ENCODE results near the gene DENND4C.
"Not testable (repeated sequence)": the region's sequence is repeated elsewhere in the genome, so short reads cannot be mapped to it uniquely, and the experiment has no call there.

Gene DENND4C

GRCh38 chr9:19378164-19378563 lies 147.7 kb downstream of the DENND4C start:
- no peak for DNase-seq

- DNase-seq, result no peak
Observed at GRCh38 chr9:19378647-19379046, 148.2 kb downstream of the DENND4C start.

- DNase-seq, result no peak
Observed at GRCh38 chr9:19379283-19379682, 148.8 kb downstream of the DENND4C start.

DNA sequence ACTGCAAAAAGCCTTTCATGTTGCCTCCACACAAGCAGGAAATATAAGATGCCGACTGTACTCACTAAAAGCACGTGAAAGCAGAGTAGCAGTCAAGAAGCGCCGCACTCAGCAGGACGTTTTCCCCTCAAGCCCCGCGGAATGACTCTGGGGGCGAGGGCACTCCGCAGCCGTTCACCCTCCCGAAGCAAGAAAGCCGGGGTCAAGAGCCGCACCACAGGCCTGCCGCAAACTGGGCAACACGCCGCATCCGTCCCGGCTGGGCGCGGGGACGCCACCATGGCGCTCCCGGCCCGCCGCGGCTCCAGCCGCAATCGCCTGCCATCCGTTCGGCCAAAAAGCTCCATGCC lies 149.2 kb downstream of the DENND4C start:
- no peak for DNase-seq

DNA sequence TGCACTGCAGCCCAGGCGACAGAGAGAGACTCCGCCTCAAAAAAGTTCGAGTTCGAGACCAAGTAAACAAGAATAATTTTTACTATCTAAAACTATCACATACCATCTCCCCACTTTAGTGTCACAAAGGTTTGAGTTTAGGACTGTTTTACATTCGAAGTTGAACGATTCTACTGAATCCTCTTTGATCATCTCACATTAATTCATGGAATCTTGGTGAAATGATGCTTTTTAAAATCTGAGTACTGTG lies 150.3 kb downstream of the DENND4C start:
- no peak for DNase-seq

DNA sequence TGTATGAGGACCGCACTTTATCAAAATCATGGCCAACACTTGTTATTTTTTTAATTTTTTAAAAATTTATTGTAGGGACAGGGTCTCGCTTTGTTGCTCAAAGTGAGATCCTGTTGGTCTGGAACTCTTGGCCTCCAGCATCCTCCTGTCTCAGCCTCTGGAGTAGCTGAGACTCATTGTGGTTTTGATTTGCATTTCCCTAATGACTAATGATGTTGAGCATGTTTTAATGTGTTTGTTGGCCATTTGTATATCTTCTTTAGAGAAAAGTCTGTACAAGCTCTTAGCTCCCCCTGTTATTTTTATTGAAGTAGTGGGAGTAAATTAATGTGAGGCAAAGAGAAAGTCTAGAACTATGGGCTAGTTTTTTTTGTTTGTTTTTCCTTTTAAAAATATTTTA lies 151.2 kb downstream of the DENND4C start:
- DNase-seq, result no peak

DNA sequence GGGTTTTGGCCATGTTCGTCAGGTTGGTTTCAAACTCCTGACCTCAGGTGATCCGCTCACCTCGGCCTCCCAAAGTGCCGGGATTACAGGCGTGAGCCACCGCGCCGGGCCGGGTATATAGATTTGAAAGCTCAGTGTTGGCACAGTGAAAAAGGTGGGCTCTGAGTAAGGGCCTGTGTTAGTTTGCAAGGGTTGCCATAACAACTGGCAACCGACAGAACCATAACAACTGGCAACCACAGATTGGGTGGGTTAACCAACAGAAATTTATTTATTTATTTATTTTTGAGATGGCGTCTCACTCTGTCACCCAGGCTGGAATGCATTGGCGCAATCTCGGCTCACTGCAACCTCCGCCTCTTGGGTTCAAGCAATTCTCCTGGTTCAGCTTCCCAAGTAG lies 154.7 kb downstream of the DENND4C start:
- DNase-seq, result not testable (repeated sequence)

DNA sequence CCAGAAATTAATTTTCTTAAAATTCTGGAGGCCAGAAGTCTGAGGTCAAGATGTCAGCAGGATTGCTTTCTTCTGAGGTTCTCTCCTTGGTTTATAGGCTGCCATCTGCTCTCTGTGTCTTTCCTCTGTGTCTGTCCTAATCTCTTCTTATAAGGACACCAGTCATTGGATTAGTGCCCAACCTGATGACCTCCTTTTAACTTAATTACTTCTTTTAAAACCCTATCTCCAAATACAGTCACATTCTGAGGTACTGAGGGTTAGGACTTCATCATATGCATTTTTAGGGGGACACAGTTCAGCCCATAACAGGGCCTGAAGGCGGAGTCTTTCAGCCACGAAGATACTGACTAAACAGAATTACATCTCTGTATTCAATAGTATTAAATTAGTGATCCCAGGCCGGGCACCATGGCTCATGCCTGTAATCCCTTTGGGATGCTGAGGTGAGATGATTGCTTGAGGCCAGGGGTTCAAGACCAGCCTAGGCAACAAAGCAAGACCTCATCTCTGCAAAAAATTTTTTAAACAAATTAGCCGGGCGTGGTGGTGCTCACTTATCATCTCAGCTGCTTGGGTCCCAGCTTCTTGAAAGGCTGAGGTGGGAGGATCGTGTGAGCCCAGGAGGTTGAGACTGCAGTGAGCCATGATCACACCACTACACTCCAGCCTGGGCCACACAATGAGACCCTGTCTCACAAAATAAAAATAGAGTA lies 155.5 kb downstream of the DENND4C start:
- no peak for DNase-seq

GRCh38 chr9:19386502-19387044 lies 156.1 kb downstream of the DENND4C start:
- DNase-seq, result no peak

- DNase-seq, result no peak
Observed at GRCh38 chr9:19387317-19387716, 156.8 kb downstream of the DENND4C start.

GRCh38 chr9:19389539-19389938 lies 159.0 kb downstream of the DENND4C start:
- DNase-seq, result not testable (repeated sequence)

DNA sequence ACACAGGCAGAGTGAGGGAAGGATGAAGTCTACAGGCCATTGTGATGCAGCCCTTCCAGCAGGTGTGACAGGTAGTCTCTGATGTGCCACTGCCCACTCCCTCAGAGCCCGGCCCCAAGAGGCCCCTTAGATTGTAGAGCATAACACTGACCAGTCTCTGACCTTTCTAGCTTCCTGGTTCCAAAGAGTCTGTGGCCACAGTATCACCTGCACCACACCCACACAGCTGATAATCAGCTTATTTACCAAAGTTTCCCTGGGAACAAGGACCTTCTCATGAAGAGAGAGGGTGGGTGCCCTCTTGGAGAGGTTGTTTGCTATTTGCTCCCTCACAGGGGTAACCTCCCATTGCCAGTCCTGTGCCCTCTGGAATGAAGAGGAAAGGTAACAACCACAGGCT lies 167.4 kb downstream of the DENND4C start:
- DNase-seq, result no peak

GRCh38 chr9:19403231-19403630 lies 172.7 kb downstream of the DENND4C start:
- not testable (repeated sequence) for DNase-seq

DNA sequence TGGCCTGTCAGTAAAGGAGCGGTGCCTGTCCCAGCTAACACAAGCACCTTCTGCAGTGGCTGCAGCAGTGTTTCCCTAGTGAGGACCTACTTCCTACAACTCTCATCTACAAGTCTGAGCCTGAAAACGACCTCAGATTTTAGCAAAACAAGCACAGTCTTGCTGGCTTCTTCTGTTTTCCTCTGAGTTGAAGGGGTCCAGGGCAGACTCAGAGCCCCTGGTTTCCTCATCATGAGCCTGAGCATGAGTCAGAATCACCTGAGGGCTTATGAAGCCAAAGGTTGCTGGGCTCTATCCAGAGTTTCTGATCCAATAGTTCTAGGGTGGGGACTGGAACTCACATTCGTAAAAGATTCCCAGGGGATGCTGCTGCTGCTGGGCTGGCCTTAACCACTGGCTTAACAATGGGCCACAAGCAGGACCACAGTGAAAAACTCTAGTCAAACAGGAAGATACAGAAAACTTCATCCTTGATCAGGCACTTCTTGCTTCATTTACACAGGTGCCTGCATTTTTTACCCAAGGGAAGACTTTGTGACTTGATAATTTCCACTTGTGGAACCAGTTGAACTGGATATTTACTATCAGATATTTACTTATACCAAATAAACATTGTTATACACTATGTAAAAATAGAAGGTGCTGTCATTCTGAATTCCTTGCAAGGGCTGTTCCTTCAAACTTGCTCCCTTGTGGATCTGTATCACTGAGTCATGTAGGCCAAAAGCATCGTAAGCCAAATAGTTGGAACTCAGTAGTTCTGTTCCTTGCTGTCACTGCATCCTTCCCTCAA lies 174.0 kb downstream of the DENND4C start:
- no peak for DNase-seq

DNA sequence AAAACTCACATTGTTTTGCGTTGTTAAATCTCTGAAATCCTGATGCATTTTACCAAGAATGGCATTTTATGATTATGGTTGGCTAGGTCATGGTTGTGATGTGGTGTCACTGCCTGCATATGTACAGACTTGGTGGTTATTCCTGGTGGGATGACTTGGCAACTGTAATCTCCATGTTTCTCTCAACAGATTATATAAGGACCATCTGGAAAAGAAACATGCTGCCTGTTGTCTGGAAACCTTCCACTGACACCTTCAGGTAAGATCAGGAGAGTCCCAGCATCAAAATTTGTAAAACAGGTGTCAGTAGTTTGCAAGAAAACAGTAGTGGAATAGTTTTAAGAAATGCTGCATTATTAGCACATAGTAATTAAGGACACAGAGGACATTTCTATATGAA lies 175.3 kb downstream of the DENND4C start:
- DNase-seq, result no peak

DNA sequence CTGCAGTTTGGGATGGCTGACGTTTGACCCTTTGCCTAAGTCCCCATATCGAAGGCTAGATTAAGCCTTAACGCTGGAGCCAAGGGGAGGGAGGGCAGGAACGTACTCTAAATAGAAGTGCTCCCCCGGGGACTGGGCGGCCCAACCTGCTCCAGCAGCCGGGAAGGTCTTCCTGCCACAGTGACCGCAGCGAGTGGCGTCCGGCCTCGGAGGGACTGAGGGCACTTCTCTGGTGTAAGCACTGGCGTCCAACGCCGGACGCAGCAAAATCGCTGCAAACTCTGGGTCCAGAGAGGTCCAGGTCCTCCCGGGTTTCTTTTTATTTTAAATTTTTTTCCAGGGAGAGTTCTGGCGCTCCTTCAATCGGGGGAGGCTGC lies 177.8 kb downstream of the DENND4C start:
- no peak for DNase-seq

DNA sequence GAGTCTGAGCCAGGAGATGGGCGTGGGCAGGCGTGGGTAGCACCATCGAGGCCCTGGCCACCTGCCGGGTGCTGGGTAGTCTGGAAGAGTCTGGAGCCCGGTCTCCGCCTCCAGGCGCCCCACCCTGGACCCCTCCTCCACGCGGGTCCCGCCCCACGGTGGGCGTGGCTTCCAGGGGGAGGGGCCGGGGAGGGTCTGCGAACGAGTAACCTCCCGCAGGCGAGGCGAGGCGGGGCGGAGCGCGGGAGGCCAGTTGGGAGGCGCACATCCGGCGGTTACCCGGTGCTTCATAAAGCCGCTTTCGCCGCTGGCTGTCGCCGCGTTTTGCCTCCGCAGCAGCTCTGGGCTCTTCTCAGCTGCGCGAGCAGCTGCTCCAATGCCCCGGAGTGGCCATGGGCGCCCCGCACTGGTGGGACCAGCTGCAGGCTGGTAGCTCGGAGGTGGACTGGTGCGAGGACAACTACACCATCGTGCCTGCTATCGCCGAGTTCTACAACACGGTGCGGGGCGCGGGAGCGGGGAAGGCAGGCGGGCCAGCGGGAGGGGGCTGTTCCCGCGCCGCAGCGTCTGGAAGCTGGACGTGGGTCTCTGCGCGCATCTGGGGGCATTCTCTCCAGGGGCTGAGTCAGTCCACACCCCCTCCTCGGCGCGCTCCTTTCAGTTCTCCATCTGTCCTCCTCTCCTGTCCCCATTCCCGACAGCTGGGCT lies 178.4 kb downstream of the DENND4C start, which contains the start of gene ACER2:
ACER2 (plus strand) TSS at position 317 of the 708 bp plus-strand sequence; CDS start at position 393, 76 bp downstream.
- peak; percentile 33 to 80 for DNase-seq

GRCh38 chr9:19409401-19410194 lies 179.1 kb downstream of the DENND4C start:
- no peak for DNase-seq

- no peak for DNase-seq
Observed at GRCh38 chr9:19410195-19410503, 179.7 kb downstream of the DENND4C start.

GRCh38 chr9:19410594-19410993 lies 180.1 kb downstream of the DENND4C start:
- DNase-seq, result no peak

GRCh38 chr9:19411316-19411715 lies 180.8 kb downstream of the DENND4C start:
- DNase-seq, result no peak

DNA sequence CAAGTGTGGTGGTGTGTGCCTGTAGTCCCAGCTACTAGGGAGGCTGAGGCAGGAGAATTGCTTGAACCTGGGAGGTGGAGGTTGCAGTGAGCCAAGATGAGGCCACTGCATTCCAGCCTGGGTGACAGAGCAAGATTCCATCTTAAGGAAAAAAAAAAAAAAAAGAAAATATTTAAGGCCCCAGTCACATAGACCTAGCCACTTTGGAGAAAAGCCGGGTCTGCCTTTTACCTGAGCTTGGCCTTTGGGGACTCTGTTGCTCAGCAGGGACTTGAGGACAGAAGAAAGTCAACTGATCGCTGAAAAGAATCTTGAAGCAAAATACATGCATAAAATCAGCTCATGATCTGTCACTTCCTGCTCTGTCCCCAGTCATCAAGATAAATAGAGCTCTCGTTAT lies 183.0 kb downstream of the DENND4C start:
- DNase-seq, result not testable (repeated sequence)

DNA sequence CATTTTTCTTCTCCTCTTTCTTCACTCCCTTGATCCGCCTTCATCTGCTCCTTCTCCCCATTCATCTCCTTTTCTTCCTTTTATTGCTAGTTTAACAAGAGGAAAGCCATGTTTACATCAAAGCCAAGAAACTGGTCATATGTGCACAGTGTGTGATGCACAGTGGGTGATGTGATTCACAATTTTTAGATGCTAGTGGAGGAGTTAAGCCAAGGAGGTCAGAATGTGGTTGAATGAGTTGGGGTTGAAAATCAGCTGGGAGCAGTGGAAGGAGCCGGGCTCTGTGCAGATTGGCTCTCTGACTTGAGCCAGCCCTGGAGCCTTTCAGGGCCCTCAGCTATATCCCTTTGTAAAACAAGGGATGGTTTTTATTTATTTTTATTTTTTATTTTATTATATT lies 185.7 kb downstream of the DENND4C start:
- no peak for DNase-seq
